PFSK-1 (cell line): Measurements from ENCODE around the gene LCE2C. TPM values are rescaled to one million over a fixed set of nuclear protein-coding genes. Genes with fewer than 3 reads are reported as not detected.
"Not testable (repeated sequence)": the region's sequence is repeated elsewhere in the genome, so short reads cannot be mapped to it uniquely, and the experiment has no call there.

Source experiments
- FOXP2 ChIP-seq: optimal IDR thresholded peaks from 2 replicates; pipeline ENCODE3; 2011; ENCODE audit warnings: borderline replicate concordance, control low read depth, inconsistent platforms; ENCODE audit not compliant: insufficient read depth; ENCODE audit errors: extremely low read length, extremely low read depth
- POLR2AphosphoS5 ChIP-seq: IDR thresholded peaks from 2 replicates; pipeline ENCODE4 v1.6.1; 2012; ENCODE audit warnings: low read depth, mild to moderate bottlenecking, control low read depth, low read length, moderate library complexity
- SIN3A ChIP-seq: IDR thresholded peaks from 2 replicates; pipeline ENCODE4 v1.6.1; 2012; ENCODE audit warnings: mild to moderate bottlenecking, low read length, moderate library complexity, borderline replicate concordance; ENCODE audit not compliant: insufficient read depth
- TAF1 ChIP-seq: IDR thresholded peaks from 2 replicates; pipeline ENCODE4 v1.6.1; 2012; ENCODE audit warnings: low read length, control low read depth, borderline replicate concordance; ENCODE audit not compliant: insufficient read depth
- polyA plus RNA-seq: library from polyadenylated mRNA; unstranded; fragments of >200 nt; gene quantifications from one replicate; pipeline ENCODE4 v1.2.1, GENCODE V29; 2012; ENCODE audit warnings: low read depth, missing spikeins; ENCODE audit not compliant: insufficient read length
- TF ChIP-seq, protein P1 (sequence below), 2 experiments: IDR thresholded peaks; 2 replicates each; pipeline versions ENCODE4 v1.6.1 to v1.8.0; 2011 to 2012; ENCODE audit warnings: low read depth in 2 of 2, low read length in 2 of 2, control low read depth in 1 of 2, inconsistent platforms in 1 of 2, mild to moderate bottlenecking in 1 of 2, moderate library complexity in 1 of 2; ENCODE audit not compliant: insufficient read depth in 1 of 2

The LCE2C gene, protein sequence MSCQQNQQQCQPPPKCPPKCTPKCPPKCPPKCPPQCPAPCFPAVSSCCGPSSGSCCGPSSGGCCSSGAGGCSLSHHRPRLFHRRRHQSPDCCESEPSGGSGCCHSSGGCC
- polyA plus RNA-seq = not detected

DNA sequence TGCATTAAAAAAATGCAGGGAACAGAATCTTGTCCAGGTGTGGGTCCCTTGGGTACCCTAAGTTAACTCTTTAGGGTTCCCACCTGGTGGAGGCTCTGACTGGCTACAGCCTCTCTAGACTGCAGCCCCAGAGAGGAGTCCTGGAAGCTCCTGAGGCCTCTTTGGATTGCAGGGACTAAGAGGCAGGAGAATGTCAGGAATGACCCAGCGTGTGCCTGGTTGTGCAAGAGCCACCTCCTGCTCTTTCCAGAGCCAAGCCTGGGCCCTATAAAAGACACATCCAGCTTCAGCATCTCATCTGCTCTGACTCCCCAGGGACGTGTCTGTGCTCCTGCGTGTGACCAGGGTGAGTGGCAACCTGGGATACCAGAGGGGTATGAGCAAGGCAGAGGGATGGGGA lies at the start of gene LCE2C:
TSS of gene LCE2C (plus strand) at position 297 of the 400 bp plus-strand sequence. CDS start 737 bp downstream, outside the sequence.
- TF ChIP-seq SIN3A, POLR2AphosphoS5, TAF1: not testable (repeated sequence)

DNA sequence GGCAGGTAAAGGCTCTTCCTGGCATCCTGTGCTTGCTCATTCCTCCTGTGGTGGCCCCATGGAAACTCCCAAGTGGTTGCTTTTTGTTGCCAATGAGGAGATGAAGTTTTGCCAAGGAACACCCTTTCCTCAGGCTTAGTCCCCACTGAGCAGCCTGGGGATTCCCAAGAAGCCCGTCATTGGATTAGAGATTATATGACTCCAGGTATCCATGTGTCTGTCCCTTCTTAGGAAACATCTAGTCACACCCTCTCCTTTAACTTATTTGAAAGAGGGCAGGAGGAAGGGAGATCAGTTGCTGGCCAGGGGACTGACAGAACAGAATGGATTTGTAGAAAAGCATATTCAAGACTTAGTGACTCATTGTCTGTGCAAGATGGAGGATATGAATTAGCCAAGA lies 48.3 kb upstream of the LCE2C start:
- no peak for TF ChIP-seq SIN3A

DNA sequence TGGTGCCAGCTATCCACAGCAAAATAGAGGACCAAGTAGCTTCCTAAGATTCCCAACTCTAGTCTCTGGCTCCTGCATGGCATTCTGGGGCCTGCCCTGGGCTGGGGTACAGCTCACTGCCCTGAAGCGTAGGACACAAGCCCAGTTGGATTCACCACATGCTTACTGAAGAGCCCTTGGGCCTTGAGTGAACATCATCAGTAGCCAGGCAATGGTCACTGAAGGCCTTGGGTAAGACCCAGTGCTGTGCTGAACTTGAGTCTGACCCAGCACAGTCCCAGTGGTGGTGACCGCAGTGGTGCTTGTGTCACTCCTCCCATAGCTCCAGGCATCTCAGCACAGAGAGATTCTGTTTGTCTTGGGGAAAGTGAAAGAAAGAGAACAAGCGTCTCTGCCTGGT lies 44.5 kb upstream of the LCE2C start:
- no peak for TF ChIP-seq POLR2AphosphoS5
- no peak for TF ChIP-seq TAF1
- no peak for TF ChIP-seq FOXP2
- TF ChIP-seq, protein P1, sequence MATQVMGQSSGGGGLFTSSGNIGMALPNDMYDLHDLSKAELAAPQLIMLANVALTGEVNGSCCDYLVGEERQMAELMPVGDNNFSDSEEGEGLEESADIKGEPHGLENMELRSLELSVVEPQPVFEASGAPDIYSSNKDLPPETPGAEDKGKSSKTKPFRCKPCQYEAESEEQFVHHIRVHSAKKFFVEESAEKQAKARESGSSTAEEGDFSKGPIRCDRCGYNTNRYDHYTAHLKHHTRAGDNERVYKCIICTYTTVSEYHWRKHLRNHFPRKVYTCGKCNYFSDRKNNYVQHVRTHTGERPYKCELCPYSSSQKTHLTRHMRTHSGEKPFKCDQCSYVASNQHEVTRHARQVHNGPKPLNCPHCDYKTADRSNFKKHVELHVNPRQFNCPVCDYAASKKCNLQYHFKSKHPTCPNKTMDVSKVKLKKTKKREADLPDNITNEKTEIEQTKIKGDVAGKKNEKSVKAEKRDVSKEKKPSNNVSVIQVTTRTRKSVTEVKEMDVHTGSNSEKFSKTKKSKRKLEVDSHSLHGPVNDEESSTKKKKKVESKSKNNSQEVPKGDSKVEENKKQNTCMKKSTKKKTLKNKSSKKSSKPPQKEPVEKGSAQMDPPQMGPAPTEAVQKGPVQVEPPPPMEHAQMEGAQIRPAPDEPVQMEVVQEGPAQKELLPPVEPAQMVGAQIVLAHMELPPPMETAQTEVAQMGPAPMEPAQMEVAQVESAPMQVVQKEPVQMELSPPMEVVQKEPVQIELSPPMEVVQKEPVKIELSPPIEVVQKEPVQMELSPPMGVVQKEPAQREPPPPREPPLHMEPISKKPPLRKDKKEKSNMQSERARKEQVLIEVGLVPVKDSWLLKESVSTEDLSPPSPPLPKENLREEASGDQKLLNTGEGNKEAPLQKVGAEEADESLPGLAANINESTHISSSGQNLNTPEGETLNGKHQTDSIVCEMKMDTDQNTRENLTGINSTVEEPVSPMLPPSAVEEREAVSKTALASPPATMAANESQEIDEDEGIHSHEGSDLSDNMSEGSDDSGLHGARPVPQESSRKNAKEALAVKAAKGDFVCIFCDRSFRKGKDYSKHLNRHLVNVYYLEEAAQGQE (IDR thresholded peaks at IDR 0.05; ENCODE audit: insufficient read depth in 1 of 2, low read depth in 2 of 2, low read length in 2 of 2) = no peak
- no peak for TF ChIP-seq SIN3A

DNA sequence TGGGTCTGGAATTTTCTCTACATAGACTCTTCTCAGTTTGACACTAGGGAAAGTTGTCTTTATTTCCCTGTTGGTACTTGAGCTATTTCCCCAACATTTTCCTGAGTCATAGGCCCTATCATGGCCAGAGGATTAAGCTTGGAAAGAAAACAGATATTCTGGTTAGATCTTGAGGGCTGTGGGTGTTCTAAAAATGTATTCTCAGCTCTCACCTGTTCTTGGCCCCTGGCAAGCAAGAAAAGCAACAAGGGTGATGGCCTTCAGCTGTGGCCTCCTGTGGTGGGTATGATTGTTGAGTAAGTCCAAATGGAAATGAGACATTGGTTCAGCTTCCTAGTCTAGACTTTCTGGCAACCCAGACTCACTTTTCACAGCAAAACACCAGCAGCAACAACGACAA lies 34.7 kb upstream of the LCE2C start:
- no peak for TF ChIP-seq FOXP2
- TF ChIP-seq TAF1 = no peak
- no peak for TF ChIP-seq POLR2AphosphoS5
- TF ChIP-seq, protein P1 (IDR thresholded peaks at IDR 0.05; ENCODE audit: insufficient read depth in 1 of 2, low read depth in 2 of 2, low read length in 2 of 2) = no peak
- no peak for TF ChIP-seq SIN3A

DNA sequence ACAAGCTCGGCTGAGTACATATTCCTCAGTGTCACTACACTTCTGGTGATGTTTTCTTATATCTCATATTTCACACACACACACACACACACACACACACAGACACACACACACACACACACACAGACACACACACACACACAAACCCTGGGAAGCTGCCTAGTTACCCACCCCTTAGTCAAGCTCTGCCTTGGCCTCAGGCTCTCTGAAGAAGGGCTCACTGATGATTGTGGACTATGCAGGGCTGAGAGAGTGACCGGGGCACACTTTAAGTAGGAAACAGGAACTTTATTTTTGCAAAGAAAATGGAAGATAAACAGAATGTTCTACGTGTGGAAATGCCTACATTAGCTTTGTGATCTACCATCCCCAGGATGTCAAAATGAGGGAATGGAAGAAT lies 31.1 kb upstream of the LCE2C start:
- TF ChIP-seq FOXP2 (no peak), TAF1 (no peak), SIN3A (no peak), POLR2AphosphoS5 (no peak)
- TF ChIP-seq, protein P1 (IDR thresholded peaks at IDR 0.05; ENCODE audit: insufficient read depth in 1 of 2, low read depth in 2 of 2, low read length in 2 of 2) = no peak

DNA sequence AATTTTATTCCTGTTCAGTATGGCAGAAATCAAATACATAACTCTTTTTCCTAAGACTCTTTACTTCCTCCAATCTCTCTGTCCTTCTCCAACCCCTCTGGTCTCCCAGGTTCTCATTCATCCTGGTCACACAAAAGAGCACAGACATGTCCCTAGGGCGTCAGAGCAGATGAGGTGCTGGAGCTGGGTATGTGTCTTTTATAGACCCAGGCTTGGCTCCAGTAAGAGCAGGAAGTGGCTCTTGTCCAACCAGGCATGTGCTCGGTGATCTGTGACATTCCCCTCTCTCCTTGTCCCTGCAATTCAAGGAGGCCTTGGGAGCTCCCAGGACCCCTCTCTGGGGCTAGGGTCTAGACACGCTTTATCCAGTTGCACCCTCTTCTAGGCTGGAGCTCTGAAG lies 29.9 kb upstream of the LCE2C start:
- no peak for TF ChIP-seq SIN3A
- TF ChIP-seq FOXP2 = no peak
- no peak for TF ChIP-seq TAF1
- TF ChIP-seq, protein P1 (IDR thresholded peaks at IDR 0.05; ENCODE audit: insufficient read depth in 1 of 2, low read depth in 2 of 2, low read length in 2 of 2) = no peak
- TF ChIP-seq POLR2AphosphoS5 = no peak
